ENCODE data around the gene CYTH2. TPM values are rescaled to one million over a fixed set of nuclear protein-coding genes. Genes with fewer than 3 reads are reported as not detected.
"Not testable (repeated sequence)": the region's sequence is repeated elsewhere in the genome, so short reads cannot be mapped to it uniquely, and the experiment has no call there.

Gene CYTH2
- total RNA-seq, 3 donors from 2014 or later: 30.7 to 36.2 (median 31.5) TPM

- Mint-ChIP-seq H3K27me3 (ENCODE audit: low read depth) (no peaks in the 10 kb centered on the region), H3K4me1 (ENCODE audit: low read depth) (peaks cover 17% of the 10 kb centered on the region), H3K9me3 (no peaks in the 10 kb centered on the region), H3K36me3 (ENCODE audit: insufficient read depth) (peaks cover 8% of the 10 kb centered on the region), H3K4me3 (no peak overlapping the region)
- DNase-seq: no peak
- ATAC-seq: no peak
These were observed 8.6 kb downstream of the CYTH2 start for GRCh38 chr19:48477698-48478338.

DNA sequence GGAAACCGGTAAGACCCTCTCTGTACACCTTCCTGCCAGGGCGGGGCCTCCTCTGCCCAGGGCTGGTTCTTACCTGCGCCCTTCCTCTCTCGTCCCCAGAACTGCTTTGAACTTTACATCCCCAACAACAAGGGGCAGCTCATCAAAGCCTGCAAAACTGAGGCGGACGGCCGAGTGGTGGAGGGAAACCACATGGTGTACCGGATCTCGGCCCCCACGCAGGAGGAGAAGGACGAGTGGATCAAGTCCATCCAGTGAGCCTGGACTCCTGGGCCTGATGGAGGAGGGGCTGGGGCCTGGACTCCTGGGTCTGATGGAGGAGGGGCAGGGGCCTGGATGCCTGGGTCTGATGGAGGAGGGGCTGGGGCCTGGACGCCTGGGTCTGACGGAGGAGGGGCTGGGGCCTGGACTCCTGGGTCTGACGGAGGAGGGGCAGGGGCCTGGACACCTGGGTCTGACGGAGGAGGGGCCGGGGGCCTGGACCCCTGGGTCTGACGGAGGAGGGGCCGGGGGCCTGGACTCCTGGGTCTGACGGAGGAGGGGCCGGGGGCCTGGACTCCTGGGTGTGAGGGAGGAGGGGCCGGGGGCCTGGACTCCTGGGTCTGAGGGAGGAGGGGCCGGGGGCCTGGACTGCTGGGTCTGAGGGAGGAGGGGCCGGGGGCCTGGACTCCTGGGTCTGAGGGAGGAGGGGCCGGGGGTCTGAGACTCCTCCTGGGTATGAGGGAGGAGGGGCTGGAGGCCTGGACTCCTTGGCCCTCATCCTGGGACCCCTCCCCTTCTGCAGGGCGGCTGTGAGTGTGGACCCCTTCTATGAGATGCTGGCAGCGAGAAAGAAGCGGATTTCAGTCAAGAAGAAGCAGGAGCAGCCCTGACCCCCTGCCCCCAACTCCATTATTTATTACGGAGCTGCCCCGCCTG is 9.4 kb downstream of the CYTH2 start:
- peaks cover 17% of the 10 kb centered on the region for H3K4me1 Mint-ChIP-seq (ENCODE audit: low read depth)
- DNase-seq (no peak), ATAC-seq (no peak)
- no peaks in the 10 kb centered on the region for H3K27me3 Mint-ChIP-seq (ENCODE audit: low read depth)
- no peak overlapping the region for H3K4me3 Mint-ChIP-seq
- no peaks in the 10 kb centered on the region for H3K9me3 Mint-ChIP-seq
- H3K36me3 Mint-ChIP-seq (ENCODE audit: insufficient read depth): peaks cover 7% of the 10 kb centered on the region

DNA sequence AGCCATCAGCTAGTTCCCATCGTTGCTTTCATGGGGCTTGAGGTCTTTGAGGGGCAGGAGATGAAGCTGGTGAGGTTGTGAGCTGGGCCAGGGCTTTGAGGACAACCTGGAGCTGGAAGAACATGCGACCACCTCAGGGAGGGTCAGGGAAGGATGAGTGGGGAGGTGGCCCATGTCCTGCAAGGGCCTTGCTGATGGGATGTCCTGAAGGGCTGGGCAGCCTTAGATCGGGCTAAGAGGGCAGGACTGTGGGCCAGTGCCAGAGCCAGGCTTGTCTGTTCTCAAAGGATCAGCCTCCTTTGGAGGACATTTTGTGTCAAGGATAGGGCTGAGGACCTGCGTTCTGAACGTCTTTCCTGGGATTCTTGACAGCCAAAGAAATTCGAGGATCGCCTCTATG is 10.5 kb downstream of the CYTH2 start:
- H3K36me3 Mint-ChIP-seq (ENCODE audit: insufficient read depth): peaks cover 3% of the 10 kb centered on the region
- H3K4me1 Mint-ChIP-seq (ENCODE audit: low read depth): peaks cover 16% of the 10 kb centered on the region
- no peak for ATAC-seq

DNA sequence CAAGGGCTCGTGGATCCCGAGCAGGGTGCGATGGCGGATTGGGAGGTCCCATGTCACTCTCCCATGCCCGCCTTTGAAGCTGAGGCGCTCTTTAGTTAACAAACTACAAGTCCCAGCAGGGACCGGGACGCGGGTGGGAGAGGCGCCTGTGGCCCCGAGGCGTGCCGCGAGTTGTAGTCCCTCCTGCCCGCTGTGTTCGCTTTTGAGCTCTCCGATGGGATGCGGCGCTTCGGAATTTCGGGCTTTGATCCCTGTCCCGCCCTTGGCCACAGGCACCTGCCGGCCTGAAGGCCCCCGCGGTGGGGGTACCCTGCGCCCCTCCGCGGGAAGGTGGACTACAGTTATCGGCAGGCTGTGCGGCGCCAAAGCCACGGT is 11.0 kb downstream of the CYTH2 start:
- Mint-ChIP-seq H3K4me3 (peak overlapping the region; percentile 83), H3K36me3 (ENCODE audit: insufficient read depth) (peaks cover 3% of the 10 kb centered on the region), H3K4me1 (ENCODE audit: low read depth) (peaks cover 16% of the 10 kb centered on the region), H3K27me3 (ENCODE audit: low read depth) (no peaks in the 10 kb centered on the region), H3K9me3 (no peaks in the 10 kb centered on the region)
- no peak for DNase-seq
- ATAC-seq: peak; percentile 61 to 62

More for the DNA sequence above, 10.5 kb downstream of the CYTH2 start:
- Mint-ChIP-seq H3K4me3 (peak overlapping the region; percentile 83), H3K9me3 (no peaks in the 10 kb centered on the region), H3K27me3 (ENCODE audit: low read depth) (no peaks in the 10 kb centered on the region)
- DNase-seq: no peak

DNA sequence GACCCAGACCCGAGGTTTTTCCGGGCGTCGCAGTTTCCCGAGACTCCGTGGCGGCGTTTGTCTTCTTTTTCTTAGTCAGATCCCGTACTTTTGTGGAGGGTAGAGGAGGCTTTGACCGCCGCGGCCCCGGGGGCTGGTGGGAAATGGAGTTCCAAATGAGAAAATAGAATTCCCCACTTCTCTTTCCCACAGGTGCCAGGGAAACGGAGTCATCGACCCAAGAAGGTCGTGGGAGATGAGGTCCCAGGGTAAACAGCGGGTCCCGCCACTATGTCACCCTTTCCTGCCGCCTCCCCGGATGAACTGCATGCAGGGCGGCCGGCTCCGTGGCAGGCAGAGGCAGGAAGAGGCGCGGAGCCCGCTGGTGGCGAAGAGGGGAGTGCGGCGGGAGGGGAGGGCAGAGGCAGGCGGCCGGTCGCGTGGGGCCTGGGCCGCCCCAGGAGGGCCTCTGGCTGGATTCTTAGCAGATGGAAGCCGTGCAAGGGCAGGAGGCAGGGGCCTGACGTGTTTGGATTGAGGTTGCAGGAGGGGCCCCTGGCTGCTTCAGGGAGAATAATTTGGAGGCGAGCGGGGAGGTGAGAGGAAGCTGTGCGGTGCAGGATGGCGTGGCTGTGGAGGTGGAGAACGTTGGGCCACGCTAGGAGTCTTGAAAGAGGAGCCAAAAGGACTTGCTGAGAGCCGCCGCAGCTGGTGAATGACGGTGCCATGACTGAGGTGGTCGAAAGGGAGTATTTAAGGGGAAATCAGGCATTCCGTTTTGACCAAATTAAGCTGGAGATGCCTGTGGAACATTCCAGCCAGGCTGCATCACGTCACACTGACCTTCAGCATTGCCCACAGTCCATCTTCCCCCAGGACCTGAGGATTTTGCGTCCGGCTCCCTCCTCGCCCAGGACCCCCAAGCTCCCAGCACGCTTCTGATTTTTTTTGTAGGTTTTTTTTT is 11.7 kb downstream of the CYTH2 start:
- peak; percentile 36 for DNase-seq
- Mint-ChIP-seq H3K27me3 (ENCODE audit: low read depth) (no peaks in the 10 kb centered on the region), H3K4me3 (peak overlapping the region; percentile 83), H3K36me3 (ENCODE audit: insufficient read depth) (peaks cover 1% of the 10 kb centered on the region), H3K4me1 (ENCODE audit: low read depth) (peaks cover 16% of the 10 kb centered on the region), H3K9me3 (no peaks in the 10 kb centered on the region)
- ATAC-seq: peak; percentile 86 to 87

GRCh38 chr19:48481846-48482639 is 12.9 kb downstream of the CYTH2 start:
- Mint-ChIP-seq H3K4me3 (peak overlapping the region; percentile 83), H3K27me3 (ENCODE audit: low read depth) (no peaks in the 10 kb centered on the region), H3K4me1 (ENCODE audit: low read depth) (peaks cover 16% of the 10 kb centered on the region), H3K9me3 (no peaks in the 10 kb centered on the region), H3K36me3 (ENCODE audit: insufficient read depth) (peaks cover 1% of the 10 kb centered on the region)
- no peak for ATAC-seq
- DNase-seq: no peak

GRCh38 chr19:48483301-48483700 is 14.1 kb downstream of the CYTH2 start:
- H3K4me1 Mint-ChIP-seq (ENCODE audit: low read depth): peaks cover 16% of the 10 kb centered on the region
- DNase-seq (no peak), ATAC-seq (no peak)
- no peaks in the 10 kb centered on the region for H3K27me3 Mint-ChIP-seq (ENCODE audit: low read depth)
- peaks cover 1% of the 10 kb centered on the region for H3K36me3 Mint-ChIP-seq (ENCODE audit: insufficient read depth)
- H3K9me3 Mint-ChIP-seq: no peaks in the 10 kb centered on the region
- H3K4me3 Mint-ChIP-seq: no peak overlapping the region

DNA sequence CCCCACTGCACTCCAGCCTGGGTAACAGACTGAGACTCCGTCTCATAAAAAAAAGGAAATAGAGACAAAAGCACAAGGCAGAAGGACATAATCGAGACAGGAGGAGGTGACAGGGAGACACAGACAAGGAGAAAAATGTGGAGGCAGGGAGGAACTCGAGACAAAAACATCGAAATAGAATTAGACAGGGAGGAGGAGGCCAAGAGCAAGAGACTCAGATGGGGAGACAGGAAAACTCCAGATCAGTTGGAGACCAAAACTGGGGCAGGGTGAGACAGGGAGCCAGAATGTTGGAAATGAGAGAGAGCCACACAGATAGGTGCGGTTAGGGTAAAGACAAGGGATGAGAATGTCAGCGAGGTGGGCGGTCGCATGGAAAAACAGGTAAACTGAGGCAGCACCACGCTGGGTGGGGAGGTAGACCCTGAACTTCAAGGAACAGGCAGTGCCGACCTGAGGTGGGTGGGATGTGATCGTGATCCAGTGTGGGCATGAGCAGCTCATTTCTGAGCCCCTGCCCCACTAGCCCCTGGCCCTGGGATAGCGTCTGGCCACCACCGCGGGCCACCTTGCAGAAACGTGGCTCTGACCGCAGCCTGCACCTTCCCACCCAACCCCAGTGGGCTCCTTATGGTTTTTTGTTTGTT is 15.2 kb downstream of the CYTH2 start:
- no peak for ATAC-seq
- H3K36me3 Mint-ChIP-seq (ENCODE audit: insufficient read depth): no peaks in the 10 kb centered on the region
- no peaks in the 10 kb centered on the region for H3K27me3 Mint-ChIP-seq (ENCODE audit: low read depth)
- DNase-seq: no peak
- no peaks in the 10 kb centered on the region for H3K9me3 Mint-ChIP-seq
- peaks cover 16% of the 10 kb centered on the region for H3K4me1 Mint-ChIP-seq (ENCODE audit: low read depth)
- no peak overlapping the region for H3K4me3 Mint-ChIP-seq

- Mint-ChIP-seq H3K27me3 (ENCODE audit: low read depth) (no peaks in the 10 kb centered on the region), H3K4me1 (ENCODE audit: low read depth) (peaks cover 21% of the 10 kb centered on the region), H3K4me3 (no peak overlapping the region), H3K9me3 (no peaks in the 10 kb centered on the region), H3K36me3 (ENCODE audit: insufficient read depth) (no peaks in the 10 kb centered on the region)
- DNase-seq (no peak), ATAC-seq (no peak)
These were observed 15.9 kb downstream of the CYTH2 start for GRCh38 chr19:48484931-48485612.

DNA sequence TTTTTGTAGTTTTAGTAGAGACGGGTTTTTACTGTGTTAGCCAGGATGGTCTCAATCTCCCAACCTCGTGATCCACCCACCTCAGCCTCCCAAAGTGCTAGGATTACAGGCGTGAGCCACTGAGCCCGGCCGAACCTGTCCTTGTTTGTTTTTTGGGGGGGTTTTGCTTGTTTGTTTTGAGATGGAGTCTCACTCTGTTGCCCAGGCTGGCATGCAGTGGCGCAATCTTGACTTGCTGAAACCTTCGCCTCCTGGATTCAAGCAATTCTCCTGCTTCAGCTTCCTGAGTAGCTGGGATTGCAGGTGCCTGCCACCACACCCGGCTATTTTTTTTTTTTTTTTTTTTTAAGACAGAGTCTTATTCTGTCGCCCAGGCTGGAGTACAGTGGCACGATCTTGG is 17.5 kb downstream of the CYTH2 start:
- not testable (repeated sequence) for DNase-seq; H3K4me3 Mint-ChIP-seq; ATAC-seq; H3K36me3 Mint-ChIP-seq (ENCODE audit: insufficient read depth); H3K9me3 Mint-ChIP-seq; H3K27me3 Mint-ChIP-seq (ENCODE audit: low read depth)
- peaks cover 20% of the 10 kb centered on the region for H3K4me1 Mint-ChIP-seq (ENCODE audit: low read depth)

GRCh38 chr19:48487544-48487943 is 18.4 kb downstream of the CYTH2 start:
- Mint-ChIP-seq H3K27me3 (ENCODE audit: low read depth) (peaks cover 9% of the 10 kb centered on the region), H3K36me3 (ENCODE audit: insufficient read depth) (no peaks in the 10 kb centered on the region), H3K4me3 (no peak overlapping the region), H3K9me3 (no peaks in the 10 kb centered on the region), H3K4me1 (ENCODE audit: low read depth) (peaks cover 22% of the 10 kb centered on the region)
- ATAC-seq (no peak), DNase-seq (no peak)

DNA sequence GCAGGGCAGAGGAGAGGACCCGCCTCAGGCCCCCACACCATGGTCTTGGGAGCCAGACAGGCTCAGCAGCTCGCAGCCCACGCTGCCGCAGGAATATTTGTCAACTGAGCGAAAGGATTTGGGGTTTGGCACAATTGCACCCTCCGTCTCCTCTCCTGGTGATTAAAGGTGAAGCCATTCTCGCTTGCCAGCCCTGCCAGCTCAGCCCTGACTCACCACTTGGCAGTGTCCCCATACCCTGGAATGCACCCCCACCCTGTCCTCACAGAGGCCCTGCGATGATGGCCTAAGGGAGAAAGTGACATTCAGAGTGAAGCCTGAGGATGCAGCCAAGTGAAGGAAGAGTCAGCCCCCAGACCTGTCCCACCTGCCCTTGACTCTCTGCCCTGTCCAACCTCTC is 18.8 kb downstream of the CYTH2 start:
- ATAC-seq (no peak), DNase-seq (no peak)
- Mint-ChIP-seq H3K27me3 (ENCODE audit: low read depth) (peaks cover 12% of the 10 kb centered on the region), H3K36me3 (ENCODE audit: insufficient read depth) (no peaks in the 10 kb centered on the region), H3K4me3 (no peak overlapping the region), H3K9me3 (no peaks in the 10 kb centered on the region), H3K4me1 (ENCODE audit: low read depth) (peaks cover 26% of the 10 kb centered on the region)

DNA sequence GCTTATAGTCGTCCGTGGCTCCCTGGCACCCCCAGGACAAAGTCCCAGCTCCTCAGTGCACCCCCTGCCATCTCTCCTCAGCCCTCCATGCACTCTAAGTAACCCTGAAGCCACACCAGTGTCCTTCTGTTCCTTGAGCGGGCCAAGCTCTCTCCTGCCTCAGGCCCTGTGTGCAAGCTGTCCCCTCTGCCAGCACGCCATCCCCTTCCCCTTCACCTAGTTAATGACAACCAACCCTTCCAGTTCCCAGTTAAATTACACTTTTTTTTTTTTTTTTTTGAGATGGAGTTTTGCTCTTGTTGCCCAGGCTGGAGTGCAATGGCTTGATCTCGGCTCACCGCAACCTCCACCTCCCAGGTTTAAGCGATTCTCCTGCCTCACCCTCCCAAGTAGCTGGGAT is 19.3 kb downstream of the CYTH2 start:
- DNase-seq; H3K36me3 Mint-ChIP-seq (ENCODE audit: insufficient read depth); ATAC-seq; H3K9me3 Mint-ChIP-seq; H3K4me3 Mint-ChIP-seq: not testable (repeated sequence)
- peaks cover 26% of the 10 kb centered on the region for H3K4me1 Mint-ChIP-seq (ENCODE audit: low read depth)
- peaks cover 12% of the 10 kb centered on the region for H3K27me3 Mint-ChIP-seq (ENCODE audit: low read depth)
